GM12878 (cell line): Measurements from ENCODE around the gene SMARCE1. TPM values are rescaled to one million over a fixed set of nuclear protein-coding genes. Genes with fewer than 3 reads are reported as not detected.
A peak's percentile ranks its signal among the peaks of the same experiment; 100 is the strongest.

Experiments
- ATAC-seq: fragments of 200-7000 bp; cut with Tn5 transposase; 3 replicates; pipeline ENCODE4 v1.9.1; 2020; ENCODE audit warnings: mild to moderate bottlenecking, moderate library complexity
- BruUV-seq: library from RNA; stranded (reverse); fragments of 400-500 nt; replicated peaks from 2 replicates; lab custom pipeline; 2021; lab: Mats Ljungman, UMichigan
- CTCF ChIA-PET: fragments of 300-600 bp; sonication (Branson Sonifier 250); formaldehyde crosslinking; extraction: SDS; loops from one replicate; lab custom pipeline; 2021; ENCODE audit warnings: inconsistent platforms; lab: Yijun Ruan, JAX
- POLR2A ChIA-PET: fragments of 350-600 bp; formaldehyde crosslinking; extraction: SDS; loops from one replicate; lab custom pipeline; 2021; ENCODE audit warnings: inconsistent platforms; lab: Charles Lee
- RAD21 ChIA-PET: fragments of 300-600 bp; sonication (Branson Sonifier 250); formaldehyde crosslinking; loops from one replicate; lab custom pipeline; 2023; ENCODE audit warnings: antibody characterized with exemption; ENCODE audit not compliant: unreplicated experiment; lab: Charles Lee
- SMC1A ChIA-PET: fragments of 300-600 bp; sonication (Branson Sonifier 250); formaldehyde crosslinking; loops from one replicate; lab custom pipeline; 2023; ENCODE audit not compliant: unreplicated experiment, uncharacterized antibody; lab: Charles Lee
- DNase-seq: peaks from one replicate; pipeline ENCODE4 v3.0.0-alpha.2; 2011; ENCODE audit warnings: low read depth, low spot score
- FAIRE-seq: peaks from 3 replicates; lab custom pipeline; 2011; peaks lifted over from hg19 to GRCh38; lab: Jason Lieb, UNC
- H2AFZ ChIP-seq: 2 replicates; pipeline ENCODE4 v1.6.0; 2011; ENCODE audit warnings: low read depth, low read length, control low read depth; ENCODE audit not compliant: control insufficient read depth
- H3K27ac ChIP-seq: 2 replicates; pipeline ENCODE4 v1.5.1; 2011; ENCODE audit warnings: control low read depth; ENCODE audit not compliant: control insufficient read depth, insufficient read depth
- H3K27me3 ChIP-seq, 2 experiments: replicated peaks in 1 of 2; 2 replicates each; pipeline versions ENCODE4 v1.6.0 to v1.6.1; 2011; ENCODE audit warnings: low read length in 1 of 2; ENCODE audit not compliant: control insufficient read depth in 2 of 2, insufficient read depth in 2 of 2
- H3K36me3 ChIP-seq, 2 experiments: 2 replicates each; pipeline ENCODE4 v1.5.1; 2011; ENCODE audit warnings: low read length in 1 of 2; ENCODE audit not compliant: control insufficient read depth in 2 of 2, insufficient read depth in 2 of 2
- H3K4me1 ChIP-seq: 2 replicates; pipeline ENCODE4 v1.6.1; 2011; ENCODE audit warnings: mild to moderate bottlenecking, low read length, moderate library complexity, mixed read lengths; ENCODE audit not compliant: control insufficient read depth, insufficient read depth
- H3K4me2 ChIP-seq: 2 replicates; pipeline ENCODE4 v1.6.0; 2011; ENCODE audit warnings: control low read depth; ENCODE audit not compliant: control insufficient read depth, insufficient read depth
- H3K4me3 ChIP-seq: fragments of 200-600 bp; sonication (generic); 2 replicates; pipeline ENCODE4 v1.5.1; 2016
- H3K79me2 ChIP-seq: 2 replicates; pipeline ENCODE4 v1.6.0; 2011; ENCODE audit warnings: low read length; ENCODE audit not compliant: control insufficient read depth, insufficient read depth
- H3K9ac ChIP-seq: 2 replicates; pipeline ENCODE4 v1.8.0; 2011; ENCODE audit warnings: low read length, control low read depth, mixed read lengths; ENCODE audit not compliant: control insufficient read depth, insufficient read depth
- H3K9me3 ChIP-seq: replicated peaks from 3 replicates; pipeline ENCODE4 v1.5.1; 2011; ENCODE audit warnings: mild to moderate bottlenecking, low read length; ENCODE audit not compliant: control insufficient read depth, insufficient read depth
- H4K20me1 ChIP-seq: 2 replicates; pipeline ENCODE4 v1.6.0; 2011; ENCODE audit not compliant: control insufficient read depth, insufficient read depth
- ATF7 ChIP-seq: fragments of 450-650 bp; IDR thresholded peaks from 2 replicates; pipeline ENCODE4 v1.6.1; 2016; ENCODE audit warnings: low read depth, mild to moderate bottlenecking
- BCL3 ChIP-seq: IDR thresholded peaks from 2 replicates; pipeline ENCODE4 v1.6.1; 2011; ENCODE audit warnings: borderline replicate concordance, low read depth, mild to moderate bottlenecking, moderate library complexity, low read length; ENCODE audit not compliant: insufficient read depth, poor library complexity, severe bottlenecking
- CUX1 ChIP-seq: IDR thresholded peaks from 2 replicates; pipeline ENCODE4 v1.6.1; 2012; ENCODE audit warnings: improper control_type of control experiment, low read depth, low read length; ENCODE audit not compliant: insufficient replicate concordance
- MEF2B ChIP-seq: fragments of 450-650 bp; IDR thresholded peaks from 2 replicates; pipeline ENCODE4 v1.6.1; 2018; ENCODE audit warnings: mild to moderate bottlenecking, moderate library complexity; ENCODE audit not compliant: partially characterized antibody, poor library complexity, severe bottlenecking
- MTA2 ChIP-seq: fragments of 450-650 bp; IDR thresholded peaks from 2 replicates; pipeline ENCODE4 v1.6.1; 2016; ENCODE audit warnings: low read depth, mild to moderate bottlenecking, moderate library complexity
- PKNOX1 ChIP-seq: fragments of 450-650 bp; IDR thresholded peaks from 2 replicates; pipeline ENCODE4 v1.6.1; 2016; ENCODE audit warnings: mild to moderate bottlenecking
- POU2F2 ChIP-seq: IDR thresholded peaks from 3 replicates; pipeline ENCODE4 v1.6.1; 2011; ENCODE audit warnings: low read depth, mild to moderate bottlenecking, low read length, borderline replicate concordance
- PRDM15 ChIP-seq: fragments of 450-650 bp; formaldehyde crosslinking; IDR thresholded peaks from 2 replicates; pipeline ENCODE4 v1.4.0; 2020; ENCODE audit warnings: mild to moderate bottlenecking, moderate library complexity
- ZSCAN29 ChIP-seq: fragments of 450-650 bp; IDR thresholded peaks from 2 replicates; pipeline ENCODE4 v1.6.1; 2017; ENCODE audit warnings: mild to moderate bottlenecking, moderate library complexity
- WGBS: methylation state at CpG from one replicate; pipeline ENCODE4 v1.1.6; 2016; ENCODE audit warnings: low lambda C conversion rate; ENCODE audit not compliant: insufficient replicate concordance, insufficient coverage; ENCODE audit errors: missing lambda C conversion rate; 5-methylcytosine and 5-hydroxymethylcytosine counted together
- in situ Hi-C: fragments of 300-500 bp; cut with MboI; formaldehyde crosslinking; loops from 9 replicates; pipeline ENCODE4 v1.14.3; 2018; ENCODE audit warnings: mixed read lengths
- intact Hi-C: fragments of 100-400 bp; cut with micrococcal nuclease; formaldehyde crosslinking; loops from one replicate; pipeline ENCODE4 v1.14.2; 2022; ENCODE audit not compliant: unreplicated experiment
- polyA plus RNA-seq, 11 experiments: library from polyadenylated mRNA; depleted of rRNA in 4 of 11; unstranded in 6 of 11; stranded (reverse) in 5 of 11; fragments of >200 nt; fragmentation: Nextera tagmentation in 4 of 11; fragmentation: Illumina TruSeq in 1 of 11; extraction: Ambion mirVana in 4 of 11; extraction: Trizol in 1 of 11; gene quantifications; 1 replicate in 1 of 11; 2 replicates in 10 of 11; pipeline versions ENCODE4 v1.2.1 to v1.2.3, GENCODE V29; 2011 to 2016; ENCODE audit warnings: inconsistent platforms in 2 of 11, missing spikeins in 2 of 11, low read depth in 1 of 11
- total RNA-seq, 4 experiments: library from RNA; depleted of rRNA in 3 of 4; stranded (reverse); fragments of >200 nt in 3 of 4; fragmentation: Illumina TruSeq in 1 of 4; extraction: Trizol in 1 of 4; gene quantifications; 2 replicates each; pipeline versions ENCODE4 v1.2.1 to v1.2.3, GENCODE V29; 2013 to 2021

SMARCE1 gene
- total and polyA plus RNA-seq, 10 of the 15 experiments (the other 5 are each of a cell fraction or from before 2014, with no cell fraction given): 87.9 to 191 (median 132) TPM

GRCh38 chr17:40610359-40610758 lies 37.3 kb downstream of the SMARCE1 start:
- Histone ChIP-seq H3K9me3 (no peaks in the 10 kb centered on the region), H3K36me3 (no peaks in the 10 kb centered on the region), H2AFZ (no peak overlapping the region), H3K4me3 (no peak overlapping the region), H3K4me1 (peaks cover 14% of the 10 kb centered on the region), H3K27me3 (no peaks in the 10 kb centered on the region), H4K20me1 (no peaks in the 10 kb centered on the region), H3K79me2 (no peaks in the 10 kb centered on the region), H3K9ac (no peak overlapping the region), H3K27ac (no peak overlapping the region), H3K4me2 (no peak overlapping the region)
- intact Hi-C loops: no loop called here
- no peak for FAIRE-seq
- 0% methylated on average over 2 of the region's 2 CpGs for WGBS
- peak; percentile 40 for TF ChIP-seq MEF2B
- no peak for TF ChIP-seq POU2F2
- TF ChIP-seq MTA2: peak; percentile 71; the same call in 1 of the 2 replicates
- no peak for TF ChIP-seq PRDM15 (CRISPR knock-in tag)
- peak; percentile 26; the same call in 1 of the 2 replicates for TF ChIP-seq PKNOX1
- peak; percentile 41 for TF ChIP-seq CUX1
- no peak for TF ChIP-seq ZSCAN29
- TF ChIP-seq ATF7: 0 out of 2 replicates have a peak, but pooled peaks have one; percentile 17
- TF ChIP-seq BCL3: peak; percentile 31
- no TSS peak for BruUV-seq
- in situ Hi-C loops: loop anchor here (10.0 kb wide), 1 partner anchor 1054 kb away; no protein-coding TSS in a partner anchor
- ChIA-PET POLR2A (interaction anchor here (0.6 to 7.9 kb wide), 5 partner anchors 7 to 62 kb away, joined by 3 to 117 read pairs (median 4); partner anchors contain the start of gene CCR7), CTCF (interaction anchor here (0.6 to 11.9 kb wide), 5 partner anchors 43 to 306 kb away, joined by 3 to 193 read pairs (median 3); no protein-coding TSS in a partner anchor), SMC1A (interaction anchor here (0.6 to 3.1 kb wide), 11 partner anchors 8 to 113 kb away, joined by 3 to 14 read pairs (median 3); no protein-coding TSS in a partner anchor), RAD21 (interaction anchor here (0.8 to 7.9 kb wide), 7 partner anchors 7 to 77 kb away, joined by 3 to 229 read pairs (median 4); partner anchors contain the start of gene CCR7)
- DNase-seq: no peak
- ATAC-seq: peak; percentile 32
